ENCODE data around the gene PDILT. TPM values are rescaled to one million over a fixed set of nuclear protein-coding genes. Genes with fewer than 3 reads are reported as not detected.

Gene PDILT
- total RNA-seq, 1 experiment from 2014 or later = not detected

DNA sequence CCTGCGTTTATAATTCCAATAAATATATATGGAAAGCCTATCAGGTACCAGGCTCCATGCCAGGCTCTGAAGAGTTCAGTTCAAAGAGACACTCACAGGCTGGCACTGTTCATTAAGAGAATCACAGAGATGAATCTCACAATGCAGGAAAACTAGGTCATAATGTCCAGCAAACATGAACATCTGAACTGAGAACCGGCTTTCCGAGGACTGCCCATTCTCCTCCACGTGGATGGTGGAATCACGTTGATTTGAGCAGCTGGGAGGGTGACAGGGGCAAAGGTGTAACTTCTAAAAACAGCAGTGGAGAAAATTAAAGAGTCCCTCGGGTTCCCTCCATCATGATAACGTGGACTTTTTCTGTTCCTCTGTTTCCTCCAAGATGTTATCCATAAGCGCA is 87.4 kb downstream of the PDILT start:
- no peaks in the 10 kb centered on the region for H3K79me2 ChIP-seq (ENCODE audit: low read depth)
- no peaks in the 10 kb centered on the region; the same call in 1 of the 2 replicates for H3K9me3 ChIP-seq (ENCODE audit: insufficient read depth, low read depth)
- no peak overlapping the region for H2AFZ ChIP-seq
- no peak overlapping the region for H3K4me2 ChIP-seq
- no TSS peak for BruUV-seq (replicated peaks)
- no peaks in the 10 kb centered on the region for H3K4me1 ChIP-seq (replicated peaks; ENCODE audit: insufficient read depth)
- no peak overlapping the region for H3K27ac ChIP-seq
- no peaks in the 10 kb centered on the region for H3K36me3 ChIP-seq (ENCODE audit: low read depth)
- no peak for DNase-seq
- intact Hi-C loops (cut with micrococcal nuclease; ENCODE audit: unreplicated experiment) = no loop called here
- H3K27me3 ChIP-seq (ENCODE audit: insufficient read depth, low read depth) = peaks cover 11% of the 10 kb centered on the region
- no peaks in the 10 kb centered on the region for H3K9me2 ChIP-seq (ENCODE audit: insufficient read depth)
- no peaks in the 10 kb centered on the region for H3F3A ChIP-seq (ENCODE audit: insufficient read depth, low read depth)
- no peak for TF ChIP-seq EZH2 (IDR thresholded peaks at IDR 0.05; ENCODE audit: low read depth)
- TF ChIP-seq, protein P1, sequence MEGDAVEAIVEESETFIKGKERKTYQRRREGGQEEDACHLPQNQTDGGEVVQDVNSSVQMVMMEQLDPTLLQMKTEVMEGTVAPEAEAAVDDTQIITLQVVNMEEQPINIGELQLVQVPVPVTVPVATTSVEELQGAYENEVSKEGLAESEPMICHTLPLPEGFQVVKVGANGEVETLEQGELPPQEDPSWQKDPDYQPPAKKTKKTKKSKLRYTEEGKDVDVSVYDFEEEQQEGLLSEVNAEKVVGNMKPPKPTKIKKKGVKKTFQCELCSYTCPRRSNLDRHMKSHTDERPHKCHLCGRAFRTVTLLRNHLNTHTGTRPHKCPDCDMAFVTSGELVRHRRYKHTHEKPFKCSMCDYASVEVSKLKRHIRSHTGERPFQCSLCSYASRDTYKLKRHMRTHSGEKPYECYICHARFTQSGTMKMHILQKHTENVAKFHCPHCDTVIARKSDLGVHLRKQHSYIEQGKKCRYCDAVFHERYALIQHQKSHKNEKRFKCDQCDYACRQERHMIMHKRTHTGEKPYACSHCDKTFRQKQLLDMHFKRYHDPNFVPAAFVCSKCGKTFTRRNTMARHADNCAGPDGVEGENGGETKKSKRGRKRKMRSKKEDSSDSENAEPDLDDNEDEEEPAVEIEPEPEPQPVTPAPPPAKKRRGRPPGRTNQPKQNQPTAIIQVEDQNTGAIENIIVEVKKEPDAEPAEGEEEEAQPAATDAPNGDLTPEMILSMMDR (conservative IDR thresholded peaks at IDR 0.05) = no peak
- ChIA-PET POLR2A (ENCODE audit: unreplicated experiment) (no interaction called here), CTCF (no interaction called here)
- H4K20me1 ChIP-seq (ENCODE audit: insufficient read depth) = no peaks in the 10 kb centered on the region
- H3K4me3 ChIP-seq = no peak overlapping the region

DNA sequence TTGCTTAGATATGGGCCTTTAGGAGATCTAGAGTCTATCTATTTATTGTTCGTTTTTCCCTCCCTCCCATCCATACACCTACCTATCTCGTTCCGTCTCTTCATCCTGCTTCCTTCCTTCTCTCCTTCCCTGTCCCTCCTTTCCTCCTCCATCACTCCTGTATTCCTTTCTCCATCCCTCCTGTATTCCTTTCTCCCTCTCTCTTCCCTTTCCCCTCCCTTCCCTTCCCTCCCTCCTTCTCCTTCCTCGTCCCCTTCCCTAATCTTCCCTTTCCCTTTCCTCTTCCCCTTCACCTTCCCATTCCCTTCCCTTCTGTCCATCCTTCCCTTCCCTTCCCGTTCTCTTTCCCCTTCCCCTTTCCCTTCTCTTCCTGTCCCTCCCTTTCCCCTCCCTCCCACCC is 87.8 kb downstream of the PDILT start:
- Histone ChIP-seq H4K20me1 (ENCODE audit: insufficient read depth) (no peaks in the 10 kb centered on the region), H3K27me3 (ENCODE audit: insufficient read depth, low read depth) (peaks cover 11% of the 10 kb centered on the region), H3K4me3 (no peak overlapping the region), H3K9me3 (ENCODE audit: insufficient read depth, low read depth) (no peaks in the 10 kb centered on the region; the same call in 1 of the 2 replicates), H3K9me2 (ENCODE audit: insufficient read depth) (no peaks in the 10 kb centered on the region), H3F3A (ENCODE audit: insufficient read depth, low read depth) (no peaks in the 10 kb centered on the region), H3K27ac (no peak overlapping the region), H3K79me2 (ENCODE audit: low read depth) (no peaks in the 10 kb centered on the region), H3K4me1 (replicated peaks; ENCODE audit: insufficient read depth) (no peaks in the 10 kb centered on the region), H3K4me2 (no peak overlapping the region), H3K36me3 (ENCODE audit: low read depth) (no peaks in the 10 kb centered on the region), H2AFZ (no peak overlapping the region)
- BruUV-seq (replicated peaks) = no TSS peak
- DNase-seq = no peak
- intact Hi-C loops (cut with micrococcal nuclease; ENCODE audit: unreplicated experiment) = no loop called here
- CTCF ChIA-PET = no interaction called here
- POLR2A ChIA-PET (ENCODE audit: unreplicated experiment) = no interaction called here
- TF ChIP-seq EZH2 (IDR thresholded peaks at IDR 0.05; ENCODE audit: low read depth) = no peak
- TF ChIP-seq, protein P1 (conservative IDR thresholded peaks at IDR 0.05) = no peak

DNA sequence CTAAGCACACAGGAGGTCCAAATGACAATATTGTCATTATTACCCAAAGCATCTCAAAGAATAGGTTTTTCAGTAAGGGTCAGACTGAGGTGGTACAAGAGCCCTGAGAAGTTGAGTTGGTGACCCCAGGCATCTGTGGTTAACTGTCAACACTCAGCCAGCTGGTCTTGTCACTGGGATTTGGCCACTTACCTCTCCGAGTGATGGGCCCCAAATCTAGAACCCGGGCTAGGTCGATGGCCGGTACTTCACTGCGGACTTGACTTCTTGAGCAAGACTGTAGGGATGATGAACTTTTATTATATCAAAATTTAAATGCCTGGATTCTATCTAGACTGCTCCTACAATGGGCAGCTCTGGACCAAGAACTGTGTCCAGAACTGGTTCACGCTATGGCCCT is 88.8 kb downstream of the PDILT start:
- ChIA-PET CTCF (no interaction called here), POLR2A (ENCODE audit: unreplicated experiment) (no interaction called here)
- no peak for DNase-seq
- H3K36me3 ChIP-seq (ENCODE audit: low read depth) = no peaks in the 10 kb centered on the region
- TF ChIP-seq, protein P1 (conservative IDR thresholded peaks at IDR 0.05) = no peak
- TF ChIP-seq EZH2 (IDR thresholded peaks at IDR 0.05; ENCODE audit: low read depth) = no peak
- BruUV-seq (replicated peaks) = no TSS peak
- no peaks in the 10 kb centered on the region for H4K20me1 ChIP-seq (ENCODE audit: insufficient read depth)
- no peak overlapping the region for H2AFZ ChIP-seq
- peaks cover 11% of the 10 kb centered on the region for H3K27me3 ChIP-seq (ENCODE audit: insufficient read depth, low read depth)
- H3K9me3 ChIP-seq (ENCODE audit: insufficient read depth, low read depth) = no peaks in the 10 kb centered on the region; the same call in 1 of the 2 replicates
- intact Hi-C loops (cut with micrococcal nuclease; ENCODE audit: unreplicated experiment) = no loop called here
- H3F3A ChIP-seq (ENCODE audit: insufficient read depth, low read depth) = no peaks in the 10 kb centered on the region
- no peaks in the 10 kb centered on the region for H3K9me2 ChIP-seq (ENCODE audit: insufficient read depth)
- no peak overlapping the region for H3K27ac ChIP-seq
- H3K4me2 ChIP-seq = no peak overlapping the region
- H3K4me1 ChIP-seq (replicated peaks; ENCODE audit: insufficient read depth) = no peaks in the 10 kb centered on the region
- no peaks in the 10 kb centered on the region for H3K79me2 ChIP-seq (ENCODE audit: low read depth)
- no peak overlapping the region for H3K4me3 ChIP-seq
